LNCAP (cell line): ENCODE measurements around the gene CPNE2.

Experiments
- TF ChIP-seq, protein P1 (sequence below): fragments of 450-650 bp; IDR thresholded peaks from 2 replicates; pipeline ENCODE4 v1.5.1; 2017; ENCODE audit warnings: mild to moderate bottlenecking

CPNE2 gene

GRCh38 chr16:57106767-57107166, 14.4 kb downstream of the CPNE2 start:
- TF ChIP-seq, protein P1, sequence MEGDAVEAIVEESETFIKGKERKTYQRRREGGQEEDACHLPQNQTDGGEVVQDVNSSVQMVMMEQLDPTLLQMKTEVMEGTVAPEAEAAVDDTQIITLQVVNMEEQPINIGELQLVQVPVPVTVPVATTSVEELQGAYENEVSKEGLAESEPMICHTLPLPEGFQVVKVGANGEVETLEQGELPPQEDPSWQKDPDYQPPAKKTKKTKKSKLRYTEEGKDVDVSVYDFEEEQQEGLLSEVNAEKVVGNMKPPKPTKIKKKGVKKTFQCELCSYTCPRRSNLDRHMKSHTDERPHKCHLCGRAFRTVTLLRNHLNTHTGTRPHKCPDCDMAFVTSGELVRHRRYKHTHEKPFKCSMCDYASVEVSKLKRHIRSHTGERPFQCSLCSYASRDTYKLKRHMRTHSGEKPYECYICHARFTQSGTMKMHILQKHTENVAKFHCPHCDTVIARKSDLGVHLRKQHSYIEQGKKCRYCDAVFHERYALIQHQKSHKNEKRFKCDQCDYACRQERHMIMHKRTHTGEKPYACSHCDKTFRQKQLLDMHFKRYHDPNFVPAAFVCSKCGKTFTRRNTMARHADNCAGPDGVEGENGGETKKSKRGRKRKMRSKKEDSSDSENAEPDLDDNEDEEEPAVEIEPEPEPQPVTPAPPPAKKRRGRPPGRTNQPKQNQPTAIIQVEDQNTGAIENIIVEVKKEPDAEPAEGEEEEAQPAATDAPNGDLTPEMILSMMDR = no peak

DNA sequence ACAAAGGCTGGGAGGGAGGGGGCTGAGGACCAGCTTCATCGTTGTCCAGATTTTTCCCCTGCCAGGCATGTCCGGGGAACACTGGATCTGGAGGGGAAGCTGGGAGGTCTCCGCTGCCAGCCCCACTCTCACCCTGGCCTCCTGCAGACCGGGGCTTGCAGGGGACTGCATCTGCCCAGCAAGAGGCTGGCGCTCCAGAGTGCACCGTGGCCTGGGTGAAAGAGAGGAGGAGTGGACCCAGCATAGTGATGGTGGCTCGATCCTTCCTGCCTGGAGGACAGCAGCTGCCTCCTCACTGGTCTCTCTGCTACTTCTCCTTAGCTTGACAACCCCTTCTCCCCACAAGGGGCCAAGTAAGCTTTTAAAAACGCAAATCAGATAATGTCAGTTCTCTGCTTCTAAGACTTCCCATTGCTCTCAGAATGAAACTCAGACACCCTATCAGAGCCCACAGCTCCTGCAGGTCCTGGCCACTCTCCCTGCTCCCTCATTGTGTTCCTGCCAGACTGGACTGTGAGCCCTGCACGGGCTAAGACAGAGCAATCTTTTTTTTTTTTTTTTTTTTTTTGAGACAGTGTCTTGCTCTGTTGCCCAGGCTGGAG, 15.0 kb downstream of the CPNE2 start:
- TF ChIP-seq, protein P1 = no peak

DNA sequence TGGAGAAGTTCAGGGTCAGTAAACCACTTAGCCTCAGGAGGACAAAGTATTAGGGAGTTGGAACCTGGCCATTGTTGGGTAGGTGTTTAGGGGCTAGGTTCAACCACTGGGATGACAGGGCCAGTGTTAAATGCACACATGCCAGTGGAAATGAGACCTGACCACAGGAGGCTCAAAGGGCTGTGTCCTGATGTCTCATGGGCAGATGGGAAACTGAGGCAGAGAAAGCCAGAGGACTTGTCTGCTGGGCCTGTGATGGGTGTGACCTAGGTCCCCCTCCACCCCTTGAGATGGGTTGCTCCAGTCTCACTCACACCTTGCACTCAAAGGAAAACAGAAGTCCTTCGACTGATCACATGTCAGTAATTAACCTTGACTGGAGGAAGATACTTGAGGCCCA, 16.0 kb downstream of the CPNE2 start:
- TF ChIP-seq, protein P1 = no peak

DNA sequence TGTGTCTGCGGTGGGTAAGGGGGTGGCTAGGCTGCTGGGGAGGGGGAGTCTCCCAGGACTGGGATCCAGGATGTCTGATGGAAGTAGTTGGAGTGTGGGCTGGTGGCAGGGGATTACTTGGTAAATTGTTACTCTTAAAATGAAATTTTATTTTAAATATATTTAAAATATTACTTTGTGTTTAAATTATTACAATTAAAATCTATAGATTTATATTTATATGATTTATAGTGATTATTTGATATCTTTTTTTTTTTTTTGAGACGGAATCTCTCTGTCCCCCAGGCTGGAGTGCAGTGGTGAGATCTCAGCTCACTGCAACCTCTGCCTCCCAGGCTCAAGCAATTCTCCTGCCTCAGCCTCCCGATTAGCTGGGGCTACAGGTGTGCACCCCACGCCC, 18.6 kb downstream of the CPNE2 start:
- TF ChIP-seq, protein P1 = no peak

DNA sequence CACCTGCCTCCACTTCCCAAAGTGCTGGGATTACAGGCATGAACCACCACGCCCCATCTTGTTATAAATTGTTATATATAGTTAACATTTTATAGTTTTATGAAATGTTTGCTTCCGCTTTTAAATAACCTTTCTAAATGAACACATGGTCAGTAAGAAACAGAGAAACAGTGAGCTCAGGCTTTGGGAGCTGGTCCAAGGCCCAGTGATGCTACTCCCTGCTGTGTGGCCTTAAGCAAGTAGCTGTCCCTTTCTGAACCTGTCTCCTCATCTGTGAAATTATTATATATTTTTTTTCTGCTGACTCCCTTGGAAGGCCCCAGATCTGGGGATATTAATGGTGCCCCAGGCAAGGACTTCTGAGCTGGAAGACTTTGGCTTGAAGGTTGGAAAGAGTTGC, 19.0 kb downstream of the CPNE2 start:
- TF ChIP-seq, protein P1 = no peak

DNA sequence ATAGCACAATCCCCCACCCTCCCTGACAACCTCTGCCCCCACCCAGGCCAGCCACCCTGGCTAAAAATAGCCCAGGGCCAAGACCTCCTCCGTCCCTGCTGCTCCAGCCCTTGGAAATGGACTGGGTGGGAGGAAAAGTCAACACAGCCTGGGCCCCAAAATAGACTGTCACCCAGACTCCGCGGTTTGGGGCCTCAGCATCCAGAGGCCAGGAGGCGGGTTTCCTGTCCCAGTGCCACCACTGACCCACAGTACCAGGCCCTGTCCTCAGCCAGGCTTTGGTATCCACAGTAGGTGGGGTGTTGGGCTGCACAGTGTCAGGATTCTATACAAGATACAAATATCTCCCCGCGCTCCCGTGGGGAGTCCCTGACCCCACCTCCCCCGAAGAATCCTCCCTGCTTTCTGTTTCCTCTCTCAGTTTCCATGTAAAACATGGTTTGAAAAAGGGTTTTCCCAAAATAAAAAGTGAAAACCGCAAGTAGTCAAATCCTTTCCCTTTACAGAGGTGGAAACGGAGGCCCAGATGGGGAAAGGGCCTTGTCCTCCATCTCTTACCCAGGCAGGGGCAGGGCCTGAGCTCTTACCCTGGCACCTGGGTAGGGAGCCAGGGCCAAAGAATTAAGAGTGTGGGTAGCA, 20.1 kb downstream of the CPNE2 start:
- TF ChIP-seq, protein P1 = no peak

DNA sequence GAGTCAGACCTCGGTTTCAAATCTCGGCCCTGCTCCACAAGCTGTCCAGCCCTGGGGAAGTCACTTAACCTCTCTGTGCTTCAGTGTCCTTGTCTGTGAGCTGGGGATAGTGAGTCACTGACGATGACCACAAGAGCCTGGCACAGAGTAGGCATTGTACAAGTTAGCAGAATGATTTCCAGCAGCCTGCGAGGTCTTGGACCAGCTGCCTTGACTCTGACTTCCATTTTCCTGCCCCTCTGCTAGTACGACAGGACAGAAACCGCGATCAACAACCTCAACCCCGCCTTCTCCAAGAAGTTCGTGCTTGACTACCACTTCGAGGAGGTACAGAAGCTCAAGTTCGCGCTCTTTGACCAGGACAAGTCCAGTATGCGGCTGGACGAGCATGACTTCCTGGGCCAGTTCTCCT, 20.7 kb downstream of the CPNE2 start:
- TF ChIP-seq, protein P1 = no peak
